Mesenchymal stem cell (in vitro differentiated cells and primary cell): Measurements from ENCODE around the gene GPR34.
A peak's percentile ranks its signal among the peaks of the same experiment; 100 is the strongest.
"Not testable (repeated sequence)": the region's sequence is repeated elsewhere in the genome, so short reads cannot be mapped to it uniquely, and the experiment has no call there.

ENCODE experiments used
- DNase-seq: peaks from one replicate; pipeline ENCODE4 v3.0.0-alpha.2; 2013
- H2AFZ ChIP-seq: one replicate; pipeline ENCODE4 v1.6.1; 2013; ENCODE audit warnings: low read depth, mild to moderate bottlenecking, control low read depth, inconsistent platforms, low read length, moderate library complexity
- H2AK5ac ChIP-seq: 2 replicates; pipeline ENCODE4 v1.6.1; 2013; ENCODE audit warnings: low read length, moderate library complexity, mild to moderate bottlenecking, inconsistent platforms; ENCODE audit not compliant: severe bottlenecking
- H2BK120ac ChIP-seq: one replicate; pipeline ENCODE4 v1.6.1; 2013; ENCODE audit warnings: low read depth, mild to moderate bottlenecking, inconsistent platforms, low read length, moderate library complexity
- H2BK12ac ChIP-seq, 2 experiments: one replicate each; pipeline ENCODE4 v1.6.1; 2013; ENCODE audit warnings: inconsistent platforms in 2 of 2, low read length in 2 of 2, mild to moderate bottlenecking in 2 of 2, moderate library complexity in 2 of 2, control low read depth in 1 of 2
- H2BK15ac ChIP-seq: one replicate; pipeline ENCODE4 v1.6.1; 2013; ENCODE audit warnings: mild to moderate bottlenecking, low read depth, inconsistent platforms; ENCODE audit not compliant: poor library complexity, severe bottlenecking
- H2BK5ac ChIP-seq: 2 replicates; pipeline ENCODE4 v1.6.1; 2013; ENCODE audit warnings: low read depth, mild to moderate bottlenecking, low read length, control low read depth, inconsistent platforms; ENCODE audit not compliant: poor library complexity, severe bottlenecking
- H3K14ac ChIP-seq, 2 experiments: one replicate each; pipeline ENCODE4 v1.6.1; 2013; ENCODE audit warnings: inconsistent platforms in 2 of 2, low read length in 2 of 2, control low read depth in 1 of 2, mild to moderate bottlenecking in 1 of 2, moderate library complexity in 1 of 2
- H3K18ac ChIP-seq, 2 experiments: one replicate each; pipeline ENCODE4 v1.6.1; 2013; ENCODE audit warnings: inconsistent platforms in 2 of 2, low read length in 2 of 2, control low read depth in 1 of 2, low read depth in 1 of 2, mild to moderate bottlenecking in 1 of 2
- H3K23ac ChIP-seq, 2 experiments: one replicate each; pipeline ENCODE4 v1.6.1; 2013; ENCODE audit warnings: inconsistent platforms in 2 of 2, low read length in 2 of 2, mild to moderate bottlenecking in 2 of 2, moderate library complexity in 2 of 2, control low read depth in 1 of 2
- H3K27ac ChIP-seq: 2 replicates; pipeline ENCODE4 v1.5.1; 2013; ENCODE audit warnings: mild to moderate bottlenecking, moderate library complexity, low read length, control low read depth, inconsistent platforms; ENCODE audit not compliant: poor library complexity, severe bottlenecking
- H3K27me3 ChIP-seq, 2 experiments: 2 replicates each; pipeline versions ENCODE4 v1.6.1 to v1.7.0; 2013; ENCODE audit warnings: low read length in 2 of 2, mild to moderate bottlenecking in 2 of 2, moderate library complexity in 2 of 2, control low read depth in 1 of 2, inconsistent platforms in 1 of 2; ENCODE audit not compliant: control insufficient read depth in 1 of 2, insufficient read depth in 1 of 2
- H3K36me3 ChIP-seq, 2 experiments: 2 replicates each; pipeline versions ENCODE4 v1.6.1 to v1.7.0; 2013; ENCODE audit warnings: low read length in 2 of 2, control low read depth in 1 of 2, inconsistent platforms in 1 of 2, low read depth in 1 of 2, mild to moderate bottlenecking in 1 of 2; ENCODE audit not compliant: insufficient read depth in 2 of 2, control insufficient read depth in 1 of 2
- H3K4ac ChIP-seq, 2 experiments: one replicate each; pipeline ENCODE4 v1.6.1; 2013; ENCODE audit warnings: inconsistent platforms in 2 of 2, low read length in 2 of 2, mild to moderate bottlenecking in 2 of 2, moderate library complexity in 2 of 2, control low read depth in 1 of 2, low read depth in 1 of 2
- H3K4me1 ChIP-seq: 2 replicates; pipeline ENCODE4 v1.6.1; 2013; ENCODE audit warnings: low read depth, low read length, control low read depth; ENCODE audit not compliant: control insufficient read depth, insufficient read depth
- H3K4me2 ChIP-seq: 2 replicates; pipeline ENCODE4 v1.6.1; 2013; ENCODE audit warnings: low read length, mild to moderate bottlenecking, inconsistent platforms; ENCODE audit not compliant: poor library complexity, severe bottlenecking
- H3K4me3 ChIP-seq, 2 experiments: 2 replicates each; pipeline versions ENCODE4 v1.5.1 to v1.7.0; 2013; ENCODE audit warnings: low read length in 2 of 2, mild to moderate bottlenecking in 2 of 2, control low read depth in 1 of 2, low read depth in 1 of 2; ENCODE audit not compliant: insufficient read depth in 1 of 2
- H3K79me1 ChIP-seq: replicated peaks from 2 replicates; pipeline ENCODE4 v1.6.1; 2013; ENCODE audit warnings: mild to moderate bottlenecking, control low read depth, low read length, inconsistent platforms; ENCODE audit not compliant: poor library complexity, severe bottlenecking
- H3K9ac ChIP-seq: 2 replicates; pipeline ENCODE4 v1.7.0; 2013; ENCODE audit warnings: mild to moderate bottlenecking, low read length, moderate library complexity
- H3K9me3 ChIP-seq: 2 replicates; pipeline ENCODE4 v1.7.0; 2013; ENCODE audit warnings: mild to moderate bottlenecking, low read length; ENCODE audit not compliant: control insufficient read depth
- H4K8ac ChIP-seq: one replicate; pipeline ENCODE4 v1.6.1; 2013; ENCODE audit warnings: inconsistent platforms, mild to moderate bottlenecking, low read length, moderate library complexity
- H4K91ac ChIP-seq: one replicate; pipeline ENCODE4 v1.6.1; 2013; ENCODE audit warnings: mild to moderate bottlenecking, low read length, inconsistent platforms
- WGBS: methylation state at CpG from one replicate; pipeline ENCODE4 v1.1.7; 2013; ENCODE audit warnings: mixed read lengths; 5-methylcytosine and 5-hydroxymethylcytosine counted together

The GPR34 gene

GRCh38 chrX:41718481-41719235 lies 29.9 kb downstream of the GPR34 start:
- Histone ChIP-seq H2BK15ac (no peak overlapping the region), H3K36me3 (no peaks in the 10 kb centered on the region), H3K27me3 (peaks cover 0 to 6% of the 10 kb centered on the region in 2 experiments), H4K8ac (no peak overlapping the region), H3K9ac (no peak overlapping the region), H2AK5ac (no peak overlapping the region), H3K79me1 (peaks cover 6% of the 10 kb centered on the region), H2BK12ac (no peak overlapping the region), H3K9me3 (peaks cover 28% of the 10 kb centered on the region), H4K91ac (no peak overlapping the region), H3K4ac (no peak overlapping the region), H2AFZ (no peak overlapping the region), H3K27ac (peak overlapping the region; percentile 85), H3K4me3 (no peak overlapping the region), H2BK5ac (peak overlapping the region; percentile 58), H3K4me1 (no peaks in the 10 kb centered on the region), H3K18ac (no peak overlapping the region), H2BK120ac (no peak overlapping the region), H3K4me2 (no peak overlapping the region), H3K14ac (no peak overlapping the region), H3K23ac (no peak overlapping the region)
- 96% methylated on average over 3 of the region's 4 CpGs for WGBS
- DNase-seq = no peak

GRCh38 chrX:41719610-41720009 lies 30.8 kb downstream of the GPR34 start:
- not testable (repeated sequence) for H2BK5ac ChIP-seq, H3K79me1 ChIP-seq, H3K4me3 ChIP-seq, H3K18ac ChIP-seq, H3K4ac ChIP-seq, H2BK15ac ChIP-seq, H3K14ac ChIP-seq, H2BK120ac ChIP-seq, H2BK12ac ChIP-seq, H2AK5ac ChIP-seq, H2AFZ ChIP-seq, H3K9ac ChIP-seq, H3K27me3 ChIP-seq, H4K8ac ChIP-seq, H3K4me2 ChIP-seq, H3K36me3 ChIP-seq, H4K91ac ChIP-seq, H3K4me1 ChIP-seq, DNase-seq, H3K23ac ChIP-seq
- 94% methylated on average over 5 of the region's 6 CpGs for WGBS
- Histone ChIP-seq H3K27ac (peak overlapping the region; percentile 85), H3K9me3 (peaks cover 28% of the 10 kb centered on the region)

- Histone ChIP-seq H3K27ac (peak overlapping the region; percentile 6), H3K4ac (no peak overlapping the region), H3K14ac (no peak overlapping the region), H2BK12ac (no peak overlapping the region), H3K4me3 (no peak overlapping the region), H3K9ac (no peak overlapping the region), H4K8ac (no peak overlapping the region), H3K23ac (no peak overlapping the region), H3K18ac (no peak overlapping the region), H2BK15ac (no peak overlapping the region), H3K4me2 (no peak overlapping the region), H2AK5ac (peak overlapping the region; percentile 10), H3K9me3 (peaks cover 28% of the 10 kb centered on the region), H4K91ac (no peak overlapping the region), H2BK5ac (no peak overlapping the region), H3K4me1 (no peaks in the 10 kb centered on the region), H3K27me3 (no peaks in the 10 kb centered on the region), H3K36me3 (no peaks in the 10 kb centered on the region), H2BK120ac (no peak overlapping the region), H2AFZ (no peak overlapping the region), H3K79me1 (peaks cover 5% of the 10 kb centered on the region)
- peak; percentile 12 for DNase-seq
- 82% methylated on average over 3 of the region's 3 CpGs for WGBS
Measured at GRCh38 chrX:41720125-41720779, 31.5 kb downstream of the GPR34 start.

GRCh38 chrX:41721590-41721989 lies 32.8 kb downstream of the GPR34 start:
- H3K27ac ChIP-seq = no peak overlapping the region
- no peak overlapping the region for H3K4me3 ChIP-seq
- no peak overlapping the region for H2BK5ac ChIP-seq
- H3K4me1 ChIP-seq = no peaks in the 10 kb centered on the region
- H3K9ac ChIP-seq = no peak overlapping the region
- H2BK15ac ChIP-seq = no peak overlapping the region
- H2AFZ ChIP-seq = no peak overlapping the region
- H3K23ac ChIP-seq = no peak overlapping the region
- peaks cover 26% of the 10 kb centered on the region for H3K9me3 ChIP-seq
- H3K36me3 ChIP-seq = no peaks in the 10 kb centered on the region
- H3K4ac ChIP-seq = no peak overlapping the region
- H3K4me2 ChIP-seq = no peak overlapping the region
- DNase-seq = no peak
- H2BK12ac ChIP-seq = no peak overlapping the region
- no peak overlapping the region for H3K18ac ChIP-seq
- no peak overlapping the region for H4K91ac ChIP-seq
- H3K14ac ChIP-seq = no peak overlapping the region
- no peak overlapping the region for H4K8ac ChIP-seq
- peaks cover 2% of the 10 kb centered on the region for H3K79me1 ChIP-seq
- no peak overlapping the region for H2BK120ac ChIP-seq
- H3K27me3 ChIP-seq = no peaks in the 10 kb centered on the region
- 100% methylated on average over 1 of the region's 1 CpG for WGBS
- no peak overlapping the region for H2AK5ac ChIP-seq
